Cardiac septum (tissue), 1 donor: Measurements from ENCODE around the gene HBA2. TPM values are rescaled to one million over a fixed set of nuclear protein-coding genes. Genes with fewer than 3 reads are reported as not detected.
"Not testable (repeated sequence)": the region's sequence is repeated elsewhere in the genome, so short reads cannot be mapped to it uniquely, and the experiment has no call there.

Experiments used
- DNase-seq: peaks from one replicate; pipeline ENCODE4 v3.0.0-alpha.2; 2020; ENCODE audit warnings: low spot score
- intact Hi-C: fragments of 100-400 bp; cut with DNase I; formaldehyde crosslinking; loops from one replicate; pipeline ENCODE4 v1.14.0; 2022
- total RNA-seq: library from RNA; stranded (reverse); fragmentation: NEBNext Ultra II Directional; extraction: Animal tissue kit (Norgen Biotek cat#: 25700); gene quantifications from one replicate; pipeline ENCODE4 v1.2.1, GENCODE V29; 2021
- donor health status: DM: no; HTN: no; CAD: no.

The HBA2 gene
- total RNA-seq, 1 donor from 2014 or later: 487 TPM

- intact Hi-C loops, DNase-seq: not testable (repeated sequence)
These were observed 2.6 kb upstream of the HBA2 start for GRCh38 chr16:170088-170507.

GRCh38 chr16:170788-171187 lies 1.9 kb upstream of the HBA2 start:
- DNase-seq: no peak
- intact Hi-C loops: no loop called here

GRCh38 chr16:173211-173854 lies 657 bp downstream of the HBA2 start:
- DNase-seq, intact Hi-C loops: not testable (repeated sequence)

- DNase-seq, intact Hi-C loops: not testable (repeated sequence)
These were observed 1.5 kb downstream of the HBA2 start for GRCh38 chr16:173928-174769.

- intact Hi-C loops: no loop called here
- DNase-seq: no peak
These were observed 2.6 kb downstream of the HBA2 start for GRCh38 chr16:175011-175949.

GRCh38 chr16:176006-176405 lies 3.3 kb downstream of the HBA2 start:
- intact Hi-C loops, DNase-seq: not testable (repeated sequence)

GRCh38 chr16:176477-177382 lies 4.1 kb downstream of the HBA2 start, which contains the start of gene HBA1:
Gene HBA1 (plus strand): TSS chr16:176680. CDS start chr16:176717, 37 bp downstream.
- DNase-seq, intact Hi-C loops: not testable (repeated sequence)

- intact Hi-C loops: no loop called here
- DNase-seq: no peak
These were observed 4.7 kb downstream of the HBA2 start for GRCh38 chr16:177394-177822.

GRCh38 chr16:177981-178667 lies 5.4 kb downstream of the HBA2 start:
- intact Hi-C loops: no loop called here
- no peak for DNase-seq

- intact Hi-C loops: no loop called here
- no peak for DNase-seq
These were observed 6.0 kb downstream of the HBA2 start for GRCh38 chr16:178668-179015.

GRCh38 chr16:179211-180092 lies 6.8 kb downstream of the HBA2 start:
- DNase-seq: no peak
- intact Hi-C loops: no loop called here

GRCh38 chr16:180101-180675 lies 7.5 kb downstream of the HBA2 start, which contains the start of gene HBQ1:
Gene HBQ1 (plus strand): TSS chr16:180459. CDS start chr16:180487, 28 bp downstream.
- intact Hi-C loops: no loop called here
- no peak for DNase-seq

GRCh38 chr16:180681-181564 lies 8.2 kb downstream of the HBA2 start:
- DNase-seq: no peak
- intact Hi-C loops: loop anchor here (1.0 kb wide), 1 partner anchor 74 kb away; no protein-coding TSS in a partner anchor

GRCh38 chr16:181565-182021 lies 8.9 kb downstream of the HBA2 start:
- DNase-seq: peak; percentile 91
- intact Hi-C loops: loop anchor here (1.0 kb wide), 1 partner anchor 74 kb away; no protein-coding TSS in a partner anchor

GRCh38 chr16:183005-183404 lies 10.3 kb downstream of the HBA2 start:
- intact Hi-C loops: no loop called here

GRCh38 chr16:185213-185612 lies 12.5 kb downstream of the HBA2 start:
- intact Hi-C loops: no loop called here
- DNase-seq: no peak

More at GRCh38 chr16:183005-183404, 10.3 kb downstream of the HBA2 start:
- DNase-seq: no peak
